IPS-18a (cell line): Measurements from ENCODE around the gene NTM.
"Not testable (repeated sequence)": the region's sequence is repeated elsewhere in the genome, so short reads cannot be mapped to it uniquely, and the experiment has no call there.

Source experiments
- H3K27ac ChIP-seq: one replicate; pipeline ENCODE4 v1.5.1; 2013; ENCODE audit warnings: low read length
- H3K27me3 ChIP-seq: one replicate; pipeline ENCODE4 v1.6.1; 2013; ENCODE audit warnings: mild to moderate bottlenecking, low read length; ENCODE audit not compliant: control insufficient read depth, insufficient read depth
- H3K36me3 ChIP-seq: one replicate; pipeline ENCODE4 v1.6.1; 2013; ENCODE audit warnings: low read depth, low read length; ENCODE audit not compliant: control insufficient read depth
- H3K4me1 ChIP-seq: one replicate; pipeline ENCODE4 v1.6.1; 2013; ENCODE audit warnings: low read depth, low read length; ENCODE audit not compliant: control insufficient read depth
- H3K4me3 ChIP-seq: one replicate; pipeline ENCODE4 v1.5.1; 2013; ENCODE audit warnings: low read length
- H3K9ac ChIP-seq: one replicate; pipeline ENCODE4 v1.6.1; 2013; ENCODE audit warnings: mild to moderate bottlenecking, low read length, moderate library complexity
- H3K9me3 ChIP-seq: one replicate; pipeline ENCODE4 v1.6.1; 2013; ENCODE audit warnings: low read depth, low read length; ENCODE audit not compliant: control insufficient read depth

The NTM gene

GRCh38 chr11:131488238-131488637 lies 117.8 kb downstream of the NTM start:
- Histone ChIP-seq H3K9ac (no peak overlapping the region), H3K36me3 (no peaks in the 10 kb centered on the region), H3K4me1 (peaks cover 6% of the 10 kb centered on the region), H3K9me3 (no peaks in the 10 kb centered on the region), H3K27me3 (no peaks in the 10 kb centered on the region), H3K4me3 (no peak overlapping the region), H3K27ac (no peak overlapping the region)

- H3K27me3 ChIP-seq, result no peaks in the 10 kb centered on the region
- no peaks in the 10 kb centered on the region for H3K4me1 ChIP-seq
- H3K27ac ChIP-seq, result no peak overlapping the region
- H3K4me3 ChIP-seq, result no peak overlapping the region
- no peaks in the 10 kb centered on the region for H3K36me3 ChIP-seq
- H3K9me3 ChIP-seq, result no peaks in the 10 kb centered on the region
- H3K9ac ChIP-seq, result no peak overlapping the region
Observed at GRCh38 chr11:131491503-131491902, 121.1 kb downstream of the NTM start.

GRCh38 chr11:131495423-131495822 lies 125.0 kb downstream of the NTM start:
- no peaks in the 10 kb centered on the region for H3K36me3 ChIP-seq
- no peaks in the 10 kb centered on the region for H3K27me3 ChIP-seq
- no peak overlapping the region for H3K9ac ChIP-seq
- peaks cover 9% of the 10 kb centered on the region for H3K4me1 ChIP-seq
- H3K4me3 ChIP-seq, result no peak overlapping the region
- H3K27ac ChIP-seq, result no peak overlapping the region
- no peaks in the 10 kb centered on the region for H3K9me3 ChIP-seq

DNA sequence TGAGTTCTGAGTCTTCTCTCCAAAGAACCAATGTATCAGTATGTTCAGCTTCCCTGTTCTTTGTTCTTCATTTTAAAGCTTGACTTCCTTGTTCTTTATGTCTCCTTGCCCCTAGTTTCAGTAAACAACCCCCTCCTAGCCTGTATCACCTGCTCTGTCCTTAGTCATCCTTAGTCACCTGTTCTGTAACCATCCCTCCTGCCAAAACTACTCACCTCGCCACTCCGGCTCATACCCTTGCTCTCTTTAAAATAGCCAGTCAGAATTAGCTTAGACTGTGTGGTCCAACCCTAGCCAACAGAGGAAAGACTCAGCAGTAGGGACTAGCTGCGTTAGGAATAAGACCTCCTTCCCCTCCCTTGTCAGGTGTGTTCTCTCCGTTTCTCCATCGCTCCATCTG lies 127.3 kb downstream of the NTM start:
- not testable (repeated sequence) for H3K9ac ChIP-seq, H3K36me3 ChIP-seq, H3K27ac ChIP-seq, H3K27me3 ChIP-seq, H3K9me3 ChIP-seq, H3K4me3 ChIP-seq, H3K4me1 ChIP-seq

DNA sequence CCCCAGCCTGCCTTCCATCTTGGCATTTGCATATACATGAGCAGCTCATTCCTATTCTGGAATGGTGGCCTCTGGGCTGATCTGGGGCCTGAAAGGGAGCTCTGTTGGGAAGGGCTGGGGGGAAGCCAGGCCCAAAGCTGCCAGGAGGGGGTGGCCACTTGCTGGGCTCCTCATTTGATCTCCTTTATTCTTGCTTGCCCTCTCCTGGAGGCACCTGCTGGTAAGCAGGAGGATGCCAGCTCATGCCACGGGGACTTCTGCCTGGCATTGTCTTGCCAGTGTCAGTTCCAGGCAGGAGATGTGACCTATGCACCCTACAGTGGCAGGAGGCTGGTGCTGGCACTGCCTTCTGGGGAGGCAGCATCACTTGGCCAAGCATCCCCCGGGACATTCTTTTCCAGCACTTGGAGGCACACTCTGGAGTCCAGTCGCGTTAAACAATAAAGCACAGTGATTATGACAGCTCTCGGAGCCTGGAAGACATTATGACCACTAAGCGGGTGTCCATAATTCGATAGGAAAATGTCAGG lies 128.3 kb downstream of the NTM start:
- no peaks in the 10 kb centered on the region for H3K9me3 ChIP-seq
- no peak overlapping the region for H3K4me3 ChIP-seq
- H3K4me1 ChIP-seq, result peaks cover 10% of the 10 kb centered on the region
- H3K36me3 ChIP-seq, result no peaks in the 10 kb centered on the region
- no peak overlapping the region for H3K9ac ChIP-seq
- H3K27ac ChIP-seq, result no peak overlapping the region
- H3K27me3 ChIP-seq, result no peaks in the 10 kb centered on the region

DNA sequence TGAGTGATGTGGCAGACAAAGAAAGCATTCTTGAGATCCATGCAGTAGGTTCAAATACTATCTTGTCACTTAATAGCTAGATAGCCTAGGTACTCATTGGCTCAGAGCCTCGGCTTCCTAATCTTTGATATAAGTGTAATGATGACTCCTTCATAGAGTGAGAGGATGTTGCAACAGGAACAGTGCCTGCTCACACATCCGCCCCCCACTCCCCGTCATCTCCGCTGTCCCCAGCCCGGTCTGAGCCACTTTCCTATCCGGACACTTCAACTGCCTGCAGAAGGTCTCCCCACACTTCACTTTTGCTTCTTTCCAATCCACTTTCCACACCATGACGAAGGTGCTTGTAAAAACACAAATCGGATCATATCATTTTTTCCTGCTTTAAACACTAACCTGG lies 128.8 kb downstream of the NTM start:
- Histone ChIP-seq H3K27me3 (no peaks in the 10 kb centered on the region), H3K4me3 (no peak overlapping the region), H3K9me3 (no peaks in the 10 kb centered on the region), H3K9ac (no peak overlapping the region), H3K4me1 (peaks cover 14% of the 10 kb centered on the region), H3K36me3 (no peaks in the 10 kb centered on the region), H3K27ac (no peak overlapping the region)

DNA sequence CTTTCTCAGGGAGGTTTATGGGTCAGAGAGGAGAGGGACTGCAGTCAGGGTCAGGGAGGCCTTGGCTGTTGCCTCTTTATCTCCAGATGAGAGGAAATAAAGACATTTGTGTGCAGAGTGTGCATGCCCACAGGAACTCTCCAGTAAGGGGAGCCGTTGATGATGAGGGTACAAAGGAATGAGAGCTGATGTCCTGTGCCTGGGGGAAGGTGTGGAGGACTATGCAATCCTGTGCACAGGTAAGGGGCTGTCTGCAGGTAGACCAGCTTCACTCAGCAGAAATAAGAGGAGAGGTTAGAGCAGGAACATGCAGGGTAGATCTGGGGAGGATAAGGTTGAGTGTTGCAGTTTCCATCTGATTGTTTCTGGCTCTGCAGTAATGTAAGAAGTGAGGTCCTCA lies 132.6 kb downstream of the NTM start:
- no peak overlapping the region for H3K27ac ChIP-seq
- H3K9me3 ChIP-seq, result no peaks in the 10 kb centered on the region

DNA sequence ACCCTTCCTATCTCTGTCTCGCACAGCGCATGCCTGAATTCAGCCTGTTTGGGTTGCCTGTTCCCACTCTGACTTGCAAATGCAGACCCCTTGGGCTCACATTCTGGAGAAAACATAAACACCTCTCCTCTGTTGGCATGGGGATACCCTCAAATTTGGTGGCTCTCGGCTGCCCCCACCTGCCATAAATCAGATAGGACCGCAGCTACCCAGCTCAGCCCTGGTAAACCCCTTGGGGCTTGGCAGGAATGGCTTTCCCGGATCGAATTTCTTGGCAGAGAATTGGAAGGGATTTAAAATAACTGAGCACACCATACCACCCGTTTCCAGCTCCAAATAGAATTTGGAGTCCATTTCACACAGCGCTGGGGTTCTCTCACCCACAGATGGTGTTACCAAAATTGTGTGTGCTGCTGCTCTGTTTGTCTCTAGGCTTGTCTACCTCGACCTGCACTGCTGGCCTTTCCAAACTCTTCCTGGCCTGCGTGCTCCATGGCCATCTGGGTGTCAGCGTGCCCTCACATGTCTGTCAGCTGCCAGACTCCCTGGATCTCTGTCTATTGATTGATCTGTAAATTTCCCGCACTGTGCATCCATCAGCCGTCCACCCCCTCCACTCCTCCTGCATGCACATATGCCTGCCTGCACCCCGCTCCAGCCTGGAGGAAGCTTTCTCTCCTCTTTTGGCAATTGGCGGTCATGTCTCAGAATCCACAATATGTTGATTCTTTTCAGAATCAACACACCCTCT lies 134.0 kb downstream of the NTM start:
- peak overlapping the region; percentile 30 for H3K27ac ChIP-seq
- H3K9me3 ChIP-seq, result no peaks in the 10 kb centered on the region
- H3K4me3 ChIP-seq, result no peak overlapping the region
- H3K27me3 ChIP-seq, result no peaks in the 10 kb centered on the region
- peak overlapping the region; percentile 20 for H3K9ac ChIP-seq
- H3K36me3 ChIP-seq, result no peaks in the 10 kb centered on the region
- peaks cover 5% of the 10 kb centered on the region for H3K4me1 ChIP-seq

More for the DNA sequence above, 132.6 kb downstream of the NTM start:
- Histone ChIP-seq H3K9ac (no peak overlapping the region), H3K4me1 (peaks cover 14% of the 10 kb centered on the region), H3K36me3 (no peaks in the 10 kb centered on the region), H3K27me3 (no peaks in the 10 kb centered on the region), H3K4me3 (no peak overlapping the region)

DNA sequence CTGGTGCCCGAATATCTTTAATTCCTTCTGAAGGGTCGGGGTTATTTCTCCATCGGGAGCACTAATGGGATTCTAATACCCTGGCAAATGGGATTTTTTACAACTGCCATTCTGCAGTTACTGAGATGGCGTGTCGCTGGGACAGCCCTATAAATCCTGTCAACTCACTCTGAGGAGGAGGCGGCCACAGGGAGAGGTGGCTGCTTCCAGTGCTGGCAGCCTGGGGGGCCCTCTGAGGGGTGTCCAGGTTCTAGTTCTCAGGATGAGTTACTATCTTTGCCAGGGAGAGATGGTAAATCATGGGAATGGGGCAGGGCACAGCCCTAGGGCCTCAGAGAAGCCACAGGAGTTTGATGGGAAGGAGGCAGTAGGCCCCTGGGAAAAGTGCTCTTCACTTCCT lies 135.9 kb downstream of the NTM start:
- Histone ChIP-seq H3K9me3 (no peaks in the 10 kb centered on the region), H3K36me3 (no peaks in the 10 kb centered on the region), H3K4me3 (no peak overlapping the region), H3K9ac (no peak overlapping the region), H3K27me3 (no peaks in the 10 kb centered on the region), H3K4me1 (peaks cover 5% of the 10 kb centered on the region), H3K27ac (no peak overlapping the region)

DNA sequence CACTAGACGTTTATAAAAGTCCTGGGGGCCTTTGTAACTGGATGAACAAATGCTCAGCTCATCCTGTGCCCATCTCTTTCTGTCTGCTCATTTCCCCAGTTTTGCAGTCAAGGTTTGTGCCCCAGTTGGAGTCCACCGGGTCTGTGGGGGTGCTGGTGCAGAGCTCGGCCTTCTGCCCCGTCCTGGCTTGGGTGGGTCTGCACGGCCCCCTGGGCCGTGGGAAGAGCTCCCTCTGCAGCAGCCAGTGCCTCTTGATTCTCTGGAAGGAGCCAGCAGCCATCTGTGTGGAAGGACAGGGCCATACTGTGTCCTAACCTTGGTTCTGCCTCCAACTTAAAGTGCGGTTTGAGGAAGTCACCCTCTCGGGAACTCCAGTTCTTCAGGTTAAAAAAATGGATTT lies 140.2 kb downstream of the NTM start:
- H3K27me3 ChIP-seq, result no peaks in the 10 kb centered on the region
- no peaks in the 10 kb centered on the region for H3K4me1 ChIP-seq
- no peaks in the 10 kb centered on the region for H3K9me3 ChIP-seq
- no peaks in the 10 kb centered on the region for H3K36me3 ChIP-seq
- H3K9ac ChIP-seq, result no peak overlapping the region
- H3K27ac ChIP-seq, result no peak overlapping the region
- H3K4me3 ChIP-seq, result no peak overlapping the region

GRCh38 chr11:131511794-131512193 lies 141.4 kb downstream of the NTM start:
- Histone ChIP-seq H3K9ac (no peak overlapping the region), H3K9me3 (no peaks in the 10 kb centered on the region), H3K36me3 (no peaks in the 10 kb centered on the region), H3K4me3 (no peak overlapping the region), H3K27me3 (no peaks in the 10 kb centered on the region), H3K4me1 (no peaks in the 10 kb centered on the region), H3K27ac (no peak overlapping the region)

DNA sequence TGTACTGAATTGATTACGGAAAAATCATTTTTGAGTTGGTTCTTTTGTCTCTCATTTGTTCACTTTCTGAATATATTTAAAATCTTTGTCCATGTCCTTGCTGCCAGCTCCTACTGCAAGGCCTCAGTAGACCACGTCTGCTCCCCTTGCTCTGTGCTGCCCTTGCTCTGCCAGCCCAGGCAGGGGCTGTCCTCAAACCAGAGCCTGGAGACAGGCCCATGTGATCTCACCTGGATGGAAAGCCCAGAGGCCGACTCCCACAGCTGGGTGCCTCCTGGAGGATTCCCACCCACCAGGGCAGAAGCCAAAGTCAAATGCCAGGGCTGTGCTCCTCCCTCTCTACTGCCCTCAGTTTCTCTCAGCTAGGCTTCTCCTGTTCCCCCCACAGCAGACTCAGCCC lies 141.8 kb downstream of the NTM start:
- Histone ChIP-seq H3K4me1 (no peaks in the 10 kb centered on the region), H3K4me3 (no peak overlapping the region), H3K9me3 (no peaks in the 10 kb centered on the region), H3K27ac (no peak overlapping the region), H3K9ac (no peak overlapping the region), H3K36me3 (no peaks in the 10 kb centered on the region), H3K27me3 (no peaks in the 10 kb centered on the region)
